Measurements from ENCODE around the gene SIRT5.

DNA sequence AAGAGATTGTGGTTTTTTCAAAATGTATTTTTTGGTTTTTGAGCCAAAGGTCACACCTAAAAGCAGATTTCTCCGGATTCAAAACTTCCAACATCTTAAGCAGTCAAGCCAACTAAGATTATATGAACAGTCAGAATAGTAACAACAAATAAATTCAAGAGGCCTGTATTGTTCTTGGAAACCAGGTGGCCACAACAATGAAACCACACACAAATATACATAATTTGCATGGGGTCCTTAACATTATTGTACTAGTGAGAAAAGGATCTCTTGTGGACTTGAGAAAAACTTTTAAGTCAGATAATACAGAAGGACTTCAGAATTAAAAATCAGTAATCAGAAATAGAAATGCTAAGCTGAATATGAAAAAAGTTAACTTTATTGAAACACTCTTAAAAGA is 81.3 kb downstream of the SIRT5 start:
- TF ChIP-seq, protein P1, sequence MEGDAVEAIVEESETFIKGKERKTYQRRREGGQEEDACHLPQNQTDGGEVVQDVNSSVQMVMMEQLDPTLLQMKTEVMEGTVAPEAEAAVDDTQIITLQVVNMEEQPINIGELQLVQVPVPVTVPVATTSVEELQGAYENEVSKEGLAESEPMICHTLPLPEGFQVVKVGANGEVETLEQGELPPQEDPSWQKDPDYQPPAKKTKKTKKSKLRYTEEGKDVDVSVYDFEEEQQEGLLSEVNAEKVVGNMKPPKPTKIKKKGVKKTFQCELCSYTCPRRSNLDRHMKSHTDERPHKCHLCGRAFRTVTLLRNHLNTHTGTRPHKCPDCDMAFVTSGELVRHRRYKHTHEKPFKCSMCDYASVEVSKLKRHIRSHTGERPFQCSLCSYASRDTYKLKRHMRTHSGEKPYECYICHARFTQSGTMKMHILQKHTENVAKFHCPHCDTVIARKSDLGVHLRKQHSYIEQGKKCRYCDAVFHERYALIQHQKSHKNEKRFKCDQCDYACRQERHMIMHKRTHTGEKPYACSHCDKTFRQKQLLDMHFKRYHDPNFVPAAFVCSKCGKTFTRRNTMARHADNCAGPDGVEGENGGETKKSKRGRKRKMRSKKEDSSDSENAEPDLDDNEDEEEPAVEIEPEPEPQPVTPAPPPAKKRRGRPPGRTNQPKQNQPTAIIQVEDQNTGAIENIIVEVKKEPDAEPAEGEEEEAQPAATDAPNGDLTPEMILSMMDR (IDR thresholded peaks at IDR 0.05): no peak
- TF ChIP-seq POLR2A (IDR thresholded peaks at IDR 0.05): no peak
